ENCODE data around the gene IGF2R.

GRCh38 chr6:159988983-159989454 is 20.1 kb downstream of the IGF2R start:
- no peak for TF ChIP-seq EZH2 (optimal IDR thresholded peaks at IDR 0.05; ENCODE audit: low read depth, low read length)
- TF ChIP-seq, protein P1, sequence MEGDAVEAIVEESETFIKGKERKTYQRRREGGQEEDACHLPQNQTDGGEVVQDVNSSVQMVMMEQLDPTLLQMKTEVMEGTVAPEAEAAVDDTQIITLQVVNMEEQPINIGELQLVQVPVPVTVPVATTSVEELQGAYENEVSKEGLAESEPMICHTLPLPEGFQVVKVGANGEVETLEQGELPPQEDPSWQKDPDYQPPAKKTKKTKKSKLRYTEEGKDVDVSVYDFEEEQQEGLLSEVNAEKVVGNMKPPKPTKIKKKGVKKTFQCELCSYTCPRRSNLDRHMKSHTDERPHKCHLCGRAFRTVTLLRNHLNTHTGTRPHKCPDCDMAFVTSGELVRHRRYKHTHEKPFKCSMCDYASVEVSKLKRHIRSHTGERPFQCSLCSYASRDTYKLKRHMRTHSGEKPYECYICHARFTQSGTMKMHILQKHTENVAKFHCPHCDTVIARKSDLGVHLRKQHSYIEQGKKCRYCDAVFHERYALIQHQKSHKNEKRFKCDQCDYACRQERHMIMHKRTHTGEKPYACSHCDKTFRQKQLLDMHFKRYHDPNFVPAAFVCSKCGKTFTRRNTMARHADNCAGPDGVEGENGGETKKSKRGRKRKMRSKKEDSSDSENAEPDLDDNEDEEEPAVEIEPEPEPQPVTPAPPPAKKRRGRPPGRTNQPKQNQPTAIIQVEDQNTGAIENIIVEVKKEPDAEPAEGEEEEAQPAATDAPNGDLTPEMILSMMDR (IDR thresholded peaks at IDR 0.05; ENCODE audit: low read length): no peak

Measured in MM.1S (cell line).